OCI-LY7 (cell line): ENCODE measurements around the gene APBB2. TPM values are rescaled to one million over a fixed set of nuclear protein-coding genes. Genes with fewer than 3 reads are reported as not detected.

Source experiments
- BruUV-seq: library from RNA; stranded (reverse); fragments of 400-500 nt; replicated peaks from 2 replicates; lab custom pipeline; 2021; lab: Mats Ljungman, UMichigan
- CTCF ChIA-PET: fragments of 300-600 bp; sonication (Branson Sonifier 250); formaldehyde crosslinking; loops from one replicate; lab custom pipeline; 2022; ENCODE audit warnings: antibody characterized with exemption; ENCODE audit not compliant: unreplicated experiment; lab: Charles Lee
- POLR2A ChIA-PET: fragments of 300-600 bp; sonication (Branson Sonifier 250); formaldehyde crosslinking; loops from one replicate; lab custom pipeline; 2022; ENCODE audit warnings: antibody characterized with exemption; lab: Charles Lee
- DNase-seq: peaks from one replicate; pipeline ENCODE4 v3.0.0-alpha.2; 2015; ENCODE audit warnings: low spot score
- H2AFZ ChIP-seq: fragments of 200-600 bp; sonication (generic), shearing (Covaris generic); 2 replicates; pipeline ENCODE4 v1.6.1; 2014; ENCODE audit warnings: mild to moderate bottlenecking, antibody characterized with exemption, low read length, moderate library complexity
- H3K27ac ChIP-seq: fragments of 200-600 bp; sonication (generic); 2 replicates; pipeline ENCODE4 v1.5.1; 2014; ENCODE audit warnings: mixed run types, low read depth, mild to moderate bottlenecking, moderate library complexity, low read length, inconsistent platforms; ENCODE audit not compliant: poor library complexity, severe bottlenecking
- H3K36me3 ChIP-seq: fragments of 200-600 bp; sonication (generic); 2 replicates; pipeline ENCODE4 v1.6.1; 2014; ENCODE audit warnings: mild to moderate bottlenecking, antibody characterized with exemption, low read length, moderate library complexity, mixed read lengths; ENCODE audit not compliant: insufficient read depth
- H3K4me1 ChIP-seq: fragments of 200-600 bp; sonication (generic); 2 replicates; pipeline ENCODE4 v1.5.1; 2014; ENCODE audit warnings: mild to moderate bottlenecking, low read length; ENCODE audit not compliant: insufficient read depth, poor library complexity, severe bottlenecking
- H3K4me2 ChIP-seq: fragments of 200-600 bp; sonication (generic); 2 replicates; pipeline ENCODE4 v1.6.1; 2014; ENCODE audit warnings: mild to moderate bottlenecking, low read length
- H3K4me3 ChIP-seq: fragments of 200-600 bp; sonication (generic); 2 replicates; pipeline ENCODE4 v1.5.1; 2014; ENCODE audit warnings: mild to moderate bottlenecking, low read depth, low read length; ENCODE audit not compliant: poor library complexity, severe bottlenecking
- H3K79me2 ChIP-seq: fragments of 200-600 bp; sonication (generic); 2 replicates; pipeline ENCODE4 v1.6.1; 2016; ENCODE audit warnings: low read depth, mild to moderate bottlenecking, low read length, moderate library complexity, mixed read lengths; ENCODE audit not compliant: insufficient read depth
- H3K9me2 ChIP-seq: fragments of 200-600 bp; sonication (generic); 2 replicates; pipeline ENCODE4 v1.6.1; 2016; ENCODE audit warnings: mild to moderate bottlenecking, low read length, mixed read lengths; ENCODE audit not compliant: insufficient read depth
- H3K9me3 ChIP-seq: fragments of 200-600 bp; sonication (generic); 2 replicates; pipeline ENCODE4 v1.6.1; 2014; ENCODE audit warnings: mild to moderate bottlenecking, mixed run types, low read length, mixed read lengths
- H4K20me1 ChIP-seq: fragments of 200-600 bp; sonication (generic); 2 replicates; pipeline ENCODE4 v1.6.1; 2014; ENCODE audit warnings: mild to moderate bottlenecking, antibody characterized with exemption, low read length, moderate library complexity, mixed read lengths; ENCODE audit not compliant: insufficient read depth
- EZH2phosphoT487 ChIP-seq: fragments of 200-600 bp; sonication (generic); IDR thresholded peaks from 2 replicates; pipeline ENCODE4 v1.6.1; 2018; ENCODE audit warnings: low read depth, borderline replicate concordance, mild to moderate bottlenecking, mixed run types, antibody characterized with exemption, low read length, moderate library complexity, mixed read lengths
- intact Hi-C: fragments of 100-400 bp; cut with micrococcal nuclease; formaldehyde crosslinking; loops from one replicate; pipeline ENCODE4 v1.10.0; 2022; ENCODE audit not compliant: unreplicated experiment
- total RNA-seq, 2 experiments: library from RNA; depleted of rRNA in 1 of 2; stranded (reverse); fragments of >200 nt in 1 of 2; shearing (Covaris generic) in 1 of 2; gene quantifications; 2 replicates each; pipeline ENCODE4 v1.2.3, GENCODE V29; 2014 to 2022
- TF ChIP-seq, protein P1 (sequence below): fragments of 200-600 bp; sonication (generic); conservative IDR thresholded peaks from 2 replicates; pipeline ENCODE4 v1.5.1; 2014; ENCODE audit warnings: mild to moderate bottlenecking, antibody characterized with exemption, low read length, moderate library complexity, mixed read lengths

APBB2 gene
- total RNA-seq, 2 experiments from 2014 or later: 66.4 to 88.5 TPM

DNA sequence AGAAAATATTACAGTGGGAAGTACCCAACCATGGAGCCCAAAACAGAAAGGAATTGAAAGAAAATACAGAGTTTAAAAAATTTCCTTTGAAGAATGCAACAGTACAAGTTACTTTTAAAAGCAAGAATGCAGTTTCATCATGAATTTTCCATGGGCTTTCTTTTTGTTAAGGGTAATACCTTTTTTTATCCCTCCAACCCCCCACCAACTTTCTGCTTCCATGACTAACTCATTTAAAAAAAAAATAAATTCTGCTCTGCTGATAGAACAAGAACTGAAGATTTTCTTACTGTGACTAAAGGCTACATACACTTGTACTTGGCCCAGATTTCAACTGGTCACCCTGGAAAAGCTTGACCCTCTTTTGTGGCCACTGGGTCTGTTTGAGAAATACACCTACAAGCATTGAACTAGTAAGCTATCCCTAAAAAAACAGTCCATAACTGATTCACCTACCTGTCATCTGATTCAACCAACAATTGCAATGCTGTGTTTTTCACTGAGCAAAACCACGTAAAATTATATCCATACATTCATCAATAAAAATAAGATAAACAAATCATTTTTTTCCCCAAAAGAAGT lies 250.4 kb downstream of the APBB2 start:
- H3K27ac ChIP-seq: no peak overlapping the region
- intact Hi-C loops: no loop called here
- ChIA-PET CTCF (no interaction called here), POLR2A (interaction anchor here (0.6 kb wide), 2 partner anchors 91 to 270 kb away, joined by 3 read pairs; no protein-coding TSS in a partner anchor)
- no peak overlapping the region for H2AFZ ChIP-seq
- no peak overlapping the region for H3K4me3 ChIP-seq
- no peaks in the 10 kb centered on the region for H3K4me1 ChIP-seq
- no peak for DNase-seq
- TF ChIP-seq, protein P1, sequence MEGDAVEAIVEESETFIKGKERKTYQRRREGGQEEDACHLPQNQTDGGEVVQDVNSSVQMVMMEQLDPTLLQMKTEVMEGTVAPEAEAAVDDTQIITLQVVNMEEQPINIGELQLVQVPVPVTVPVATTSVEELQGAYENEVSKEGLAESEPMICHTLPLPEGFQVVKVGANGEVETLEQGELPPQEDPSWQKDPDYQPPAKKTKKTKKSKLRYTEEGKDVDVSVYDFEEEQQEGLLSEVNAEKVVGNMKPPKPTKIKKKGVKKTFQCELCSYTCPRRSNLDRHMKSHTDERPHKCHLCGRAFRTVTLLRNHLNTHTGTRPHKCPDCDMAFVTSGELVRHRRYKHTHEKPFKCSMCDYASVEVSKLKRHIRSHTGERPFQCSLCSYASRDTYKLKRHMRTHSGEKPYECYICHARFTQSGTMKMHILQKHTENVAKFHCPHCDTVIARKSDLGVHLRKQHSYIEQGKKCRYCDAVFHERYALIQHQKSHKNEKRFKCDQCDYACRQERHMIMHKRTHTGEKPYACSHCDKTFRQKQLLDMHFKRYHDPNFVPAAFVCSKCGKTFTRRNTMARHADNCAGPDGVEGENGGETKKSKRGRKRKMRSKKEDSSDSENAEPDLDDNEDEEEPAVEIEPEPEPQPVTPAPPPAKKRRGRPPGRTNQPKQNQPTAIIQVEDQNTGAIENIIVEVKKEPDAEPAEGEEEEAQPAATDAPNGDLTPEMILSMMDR: no peak
- TF ChIP-seq EZH2phosphoT487: no peak
- H3K9me2 ChIP-seq: no peaks in the 10 kb centered on the region
- peaks cover 37% of the 10 kb centered on the region for H3K9me3 ChIP-seq
- H3K4me2 ChIP-seq: no peak overlapping the region
- H4K20me1 ChIP-seq: no peaks in the 10 kb centered on the region
- H3K79me2 ChIP-seq: no peaks in the 10 kb centered on the region
- no TSS peak for BruUV-seq
- peaks cover 30% of the 10 kb centered on the region for H3K36me3 ChIP-seq

- Histone ChIP-seq H2AFZ (no peak overlapping the region), H4K20me1 (no peaks in the 10 kb centered on the region), H3K9me3 (peaks cover 26% of the 10 kb centered on the region), H3K9me2 (no peaks in the 10 kb centered on the region), H3K36me3 (peaks cover 20% of the 10 kb centered on the region), H3K4me3 (no peak overlapping the region), H3K4me1 (no peaks in the 10 kb centered on the region), H3K79me2 (no peaks in the 10 kb centered on the region), H3K27ac (no peak overlapping the region), H3K4me2 (no peak overlapping the region)
- ChIA-PET CTCF (no interaction called here), POLR2A (interaction anchor here (0.8 kb wide), 1 partner anchor 9 kb away, joined by 3 read pairs; no protein-coding TSS in a partner anchor)
- TF ChIP-seq, protein P1: no peak
- TF ChIP-seq EZH2phosphoT487: no peak
- DNase-seq: no peak
- intact Hi-C loops: no loop called here
- BruUV-seq: no TSS peak
Measured at GRCh38 chr4:40962551-40963180, 251.7 kb downstream of the APBB2 start.

GRCh38 chr4:40960941-40961340 lies 253.4 kb downstream of the APBB2 start:
- Histone ChIP-seq H2AFZ (no peak overlapping the region), H3K9me3 (peaks cover 9% of the 10 kb centered on the region), H3K4me1 (no peaks in the 10 kb centered on the region), H3K36me3 (peaks cover 3% of the 10 kb centered on the region), H3K27ac (no peak overlapping the region), H3K4me2 (no peak overlapping the region), H3K79me2 (no peaks in the 10 kb centered on the region), H4K20me1 (no peaks in the 10 kb centered on the region), H3K9me2 (no peaks in the 10 kb centered on the region), H3K4me3 (no peak overlapping the region)
- no peak for TF ChIP-seq EZH2phosphoT487
- TF ChIP-seq, protein P1: no peak
- CTCF ChIA-PET: no interaction called here
- intact Hi-C loops: no loop called here
- no TSS peak for BruUV-seq
- DNase-seq: no peak
- POLR2A ChIA-PET: interaction anchor here (0.6 to 1.2 kb wide), 4 partner anchors 30 to 441 kb away, joined by 3 to 6 read pairs (median 4); no protein-coding TSS in a partner anchor
